Activated T-helper 1 cell treated with anti-CD3 and anti-CD28 coated beads, Interleukin-2, amount 50 U/mL, for 16 hours (primary cell): ENCODE data around the gene ANKS1A.

Experiments used
- DNase-seq, 2 donors: peaks; one replicate each; pipeline ENCODE4 v3.0.0-alpha.2; 2020; ENCODE audit warnings: low read depth in 1 of 2, low spot score in 1 of 2

The ANKS1A gene

GRCh38 chr6:35037664-35038038 lies 148.6 kb downstream of the ANKS1A start:
- no peak for DNase-seq

GRCh38 chr6:35038076-35038475 lies 149.0 kb downstream of the ANKS1A start:
- no peak for DNase-seq

- DNase-seq: no peak
Observed at GRCh38 chr6:35040398-35040797, 151.3 kb downstream of the ANKS1A start.

- no peak for DNase-seq
Observed at GRCh38 chr6:35041086-35041861, 152.2 kb downstream of the ANKS1A start.

- DNase-seq: no peak
Observed at GRCh38 chr6:35042031-35042815, 153.2 kb downstream of the ANKS1A start.

GRCh38 chr6:35043381-35044130 lies 154.5 kb downstream of the ANKS1A start:
- no peak for DNase-seq

GRCh38 chr6:35044145-35044745 lies 155.2 kb downstream of the ANKS1A start:
- no peak for DNase-seq

GRCh38 chr6:35044761-35045421 lies 155.8 kb downstream of the ANKS1A start:
- DNase-seq: no peak

GRCh38 chr6:35046103-35046502 lies 157.0 kb downstream of the ANKS1A start:
- DNase-seq: no peak

GRCh38 chr6:35046862-35047261 lies 157.8 kb downstream of the ANKS1A start:
- no peak for DNase-seq

GRCh38 chr6:35047265-35048011 lies 158.4 kb downstream of the ANKS1A start:
- no peak for DNase-seq

GRCh38 chr6:35048031-35048613 lies 159.1 kb downstream of the ANKS1A start:
- DNase-seq: no peak

- no peak for DNase-seq
Observed at GRCh38 chr6:35048631-35049083, 159.6 kb downstream of the ANKS1A start.

GRCh38 chr6:35049156-35049735 lies 160.2 kb downstream of the ANKS1A start:
- no peak for DNase-seq

GRCh38 chr6:35049900-35050756 lies 161.1 kb downstream of the ANKS1A start:
- DNase-seq: no peak

- no peak for DNase-seq
Observed at GRCh38 chr6:35050757-35051330, 161.8 kb downstream of the ANKS1A start.

GRCh38 chr6:35051396-35051795 lies 162.3 kb downstream of the ANKS1A start:
- DNase-seq: no peak

GRCh38 chr6:35051997-35052583 lies 163.0 kb downstream of the ANKS1A start:
- DNase-seq: no peak
